Neutrophil (primary cell): ENCODE measurements around the gene LRRC49.
"Not testable (repeated sequence)": the region's sequence is repeated elsewhere in the genome, so short reads cannot be mapped to it uniquely, and the experiment has no call there.

Experiments
- H3K27ac ChIP-seq: fragments of 200-600 bp; sonication (generic); 2 replicates; pipeline ENCODE4 v1.5.1; 2016; ENCODE audit warnings: mild to moderate bottlenecking, moderate library complexity
- H3K27me3 ChIP-seq: fragments of 200-600 bp; sonication (generic); 2 replicates; pipeline ENCODE4 v1.6.0; 2016; ENCODE audit warnings: mild to moderate bottlenecking
- H3K36me3 ChIP-seq: fragments of 200-600 bp; sonication (generic); 2 replicates; pipeline ENCODE4 v1.5.1; 2017
- H3K4me1 ChIP-seq, 2 experiments: fragments of 200-600 bp in 1 of 2; sonication (generic) in 1 of 2; 1 replicate in 1 of 2; 2 replicates in 1 of 2; pipeline versions ENCODE4 v1.5.1 to v1.6.1; 2013 to 2016; ENCODE audit warnings: low read depth in 1 of 2, low read length in 1 of 2, mild to moderate bottlenecking in 1 of 2, moderate library complexity in 1 of 2; ENCODE audit not compliant: control insufficient read depth in 1 of 2, insufficient read depth in 1 of 2
- H3K4me3 ChIP-seq, 2 experiments: fragments of 200-600 bp in 1 of 2; sonication (generic) in 1 of 2; 1 replicate in 1 of 2; 2 replicates in 1 of 2; pipeline ENCODE4 v1.5.1; 2013 to 2016; ENCODE audit warnings: low read depth in 1 of 2, low read length in 1 of 2, mild to moderate bottlenecking in 1 of 2, moderate library complexity in 1 of 2
- H3K9me3 ChIP-seq: fragments of 200-600 bp; sonication (generic); 2 replicates; pipeline ENCODE4 v1.5.1; 2016
- TF ChIP-seq, protein P1 (sequence below): fragments of 200-600 bp; sonication (generic); IDR thresholded peaks from 2 replicates; pipeline ENCODE4 v1.5.1; 2016; ENCODE audit warnings: antibody characterized with exemption

LRRC49 gene

DNA sequence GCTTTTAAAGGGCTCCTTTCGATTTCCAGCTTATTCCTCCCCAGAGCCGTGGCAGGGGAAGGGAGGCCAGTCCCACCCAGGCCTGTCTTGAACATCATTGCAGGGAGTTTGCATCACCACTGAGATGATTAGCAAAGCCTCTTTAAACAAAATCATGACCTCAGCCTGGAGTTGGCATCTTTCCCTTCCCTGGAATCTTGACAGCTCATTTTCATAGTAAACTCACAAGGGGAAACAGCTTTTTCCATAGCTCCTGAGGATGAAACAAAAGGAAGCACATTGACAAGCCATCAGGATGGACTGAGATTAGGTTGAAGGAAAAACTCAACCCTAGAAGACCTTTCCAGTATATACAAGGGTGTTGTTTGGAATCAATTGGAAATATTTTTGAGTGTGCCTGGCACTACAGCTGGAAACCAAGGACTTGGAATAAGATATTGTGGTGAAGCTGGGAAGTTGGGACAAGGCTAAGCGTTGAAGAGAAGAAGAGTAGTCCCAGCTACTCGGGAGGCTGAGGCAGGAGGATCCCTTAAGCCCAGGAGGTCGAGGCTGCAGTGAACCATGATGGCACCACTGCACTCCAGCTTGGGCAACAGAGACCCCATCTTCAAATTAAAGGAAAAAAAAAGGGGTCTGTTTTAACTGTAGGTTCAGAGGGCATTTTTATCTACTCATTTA lies 35.6 kb upstream of the LRRC49 start:
- Histone ChIP-seq H3K27ac (no peak overlapping the region), H3K27me3 (peaks cover 71% of the 10 kb centered on the region), H3K9me3 (no peaks in the 10 kb centered on the region), H3K4me1 (peaks cover 0 to 5% of the 10 kb centered on the region in 2 experiments), H3K4me3 (no peak overlapping the region), H3K36me3 (no peaks in the 10 kb centered on the region)
- TF ChIP-seq, protein P1, sequence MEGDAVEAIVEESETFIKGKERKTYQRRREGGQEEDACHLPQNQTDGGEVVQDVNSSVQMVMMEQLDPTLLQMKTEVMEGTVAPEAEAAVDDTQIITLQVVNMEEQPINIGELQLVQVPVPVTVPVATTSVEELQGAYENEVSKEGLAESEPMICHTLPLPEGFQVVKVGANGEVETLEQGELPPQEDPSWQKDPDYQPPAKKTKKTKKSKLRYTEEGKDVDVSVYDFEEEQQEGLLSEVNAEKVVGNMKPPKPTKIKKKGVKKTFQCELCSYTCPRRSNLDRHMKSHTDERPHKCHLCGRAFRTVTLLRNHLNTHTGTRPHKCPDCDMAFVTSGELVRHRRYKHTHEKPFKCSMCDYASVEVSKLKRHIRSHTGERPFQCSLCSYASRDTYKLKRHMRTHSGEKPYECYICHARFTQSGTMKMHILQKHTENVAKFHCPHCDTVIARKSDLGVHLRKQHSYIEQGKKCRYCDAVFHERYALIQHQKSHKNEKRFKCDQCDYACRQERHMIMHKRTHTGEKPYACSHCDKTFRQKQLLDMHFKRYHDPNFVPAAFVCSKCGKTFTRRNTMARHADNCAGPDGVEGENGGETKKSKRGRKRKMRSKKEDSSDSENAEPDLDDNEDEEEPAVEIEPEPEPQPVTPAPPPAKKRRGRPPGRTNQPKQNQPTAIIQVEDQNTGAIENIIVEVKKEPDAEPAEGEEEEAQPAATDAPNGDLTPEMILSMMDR = no peak

DNA sequence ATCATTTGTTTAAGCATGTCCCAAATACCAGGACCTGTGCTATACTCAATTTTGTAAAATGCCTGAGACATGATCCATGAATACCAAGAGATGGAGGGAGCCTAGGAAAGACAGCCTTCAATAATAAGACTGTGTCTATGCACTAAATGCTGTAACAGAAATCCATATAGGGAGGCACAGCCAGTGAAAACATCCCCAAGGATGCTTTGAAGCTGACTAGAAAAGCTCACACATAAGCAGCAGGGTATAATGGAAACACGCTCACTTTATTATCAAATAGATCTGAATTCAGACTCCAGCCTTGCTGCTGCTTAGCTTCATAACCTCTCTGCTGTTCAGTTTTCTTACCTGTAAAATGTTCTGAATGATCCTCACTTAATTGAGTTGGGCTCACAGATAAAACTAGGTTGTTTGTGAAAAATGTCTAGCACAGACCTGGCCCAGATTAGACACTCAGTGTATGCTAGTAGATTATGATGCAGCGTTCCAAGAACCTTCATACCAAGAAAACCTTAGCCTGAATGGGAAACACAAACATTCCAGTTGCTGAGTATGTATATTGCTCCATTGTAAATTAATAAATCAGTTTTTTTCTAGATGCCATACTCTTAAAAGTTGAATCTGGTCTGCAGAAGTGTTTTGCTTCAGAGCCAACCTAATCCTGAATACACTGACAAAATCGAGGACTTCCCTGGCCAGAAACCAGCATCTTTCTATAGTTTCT lies 34.9 kb upstream of the LRRC49 start:
- H3K27me3 ChIP-seq = peaks cover 64% of the 10 kb centered on the region
- no peak overlapping the region for H3K27ac ChIP-seq
- TF ChIP-seq, protein P1 = no peak
- H3K9me3 ChIP-seq = no peaks in the 10 kb centered on the region
- H3K36me3 ChIP-seq = no peaks in the 10 kb centered on the region
- H3K4me3 ChIP-seq = no peak overlapping the region
- peaks cover 0 to 5% of the 10 kb centered on the region in 2 experiments for H3K4me1 ChIP-seq

DNA sequence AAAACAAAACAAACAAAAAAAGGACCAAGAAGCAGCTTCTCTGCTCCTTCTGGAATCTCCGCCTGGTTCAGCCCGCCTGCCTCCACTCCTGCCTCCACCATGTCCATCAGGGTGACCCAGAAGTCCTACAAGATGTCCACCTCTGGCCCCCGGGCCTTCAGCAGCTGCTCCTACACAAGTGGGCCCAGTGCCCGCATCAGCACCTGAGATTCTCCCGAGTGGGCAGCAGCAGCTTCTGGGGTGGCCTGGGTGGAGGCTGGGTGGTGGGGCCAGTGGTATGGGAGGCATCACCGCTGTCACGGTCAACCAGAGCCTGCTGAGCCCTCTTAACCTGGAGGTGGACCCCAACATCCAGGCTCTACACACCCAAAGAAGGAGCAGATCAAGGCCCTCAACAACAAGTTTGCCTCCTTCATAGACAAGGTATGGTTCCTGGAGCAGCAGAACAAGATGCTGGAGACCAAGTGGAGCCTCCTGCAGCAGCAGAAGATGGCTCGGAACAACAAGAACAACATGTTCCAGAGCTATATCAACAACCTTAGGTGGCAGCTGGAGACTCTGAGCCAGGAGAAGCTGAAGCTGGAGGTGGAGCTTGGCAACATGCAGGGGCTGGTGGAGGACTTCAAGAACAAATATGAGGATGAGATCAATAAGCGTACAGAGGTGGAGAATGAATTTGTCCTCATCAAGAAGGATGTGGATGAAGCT lies 33.9 kb upstream of the LRRC49 start:
- H3K27me3 ChIP-seq = peaks cover 54% of the 10 kb centered on the region
- not testable (repeated sequence) for H3K4me1 ChIP-seq, H3K9me3 ChIP-seq, H3K36me3 ChIP-seq, H3K4me3 ChIP-seq, H3K27ac ChIP-seq

DNA sequence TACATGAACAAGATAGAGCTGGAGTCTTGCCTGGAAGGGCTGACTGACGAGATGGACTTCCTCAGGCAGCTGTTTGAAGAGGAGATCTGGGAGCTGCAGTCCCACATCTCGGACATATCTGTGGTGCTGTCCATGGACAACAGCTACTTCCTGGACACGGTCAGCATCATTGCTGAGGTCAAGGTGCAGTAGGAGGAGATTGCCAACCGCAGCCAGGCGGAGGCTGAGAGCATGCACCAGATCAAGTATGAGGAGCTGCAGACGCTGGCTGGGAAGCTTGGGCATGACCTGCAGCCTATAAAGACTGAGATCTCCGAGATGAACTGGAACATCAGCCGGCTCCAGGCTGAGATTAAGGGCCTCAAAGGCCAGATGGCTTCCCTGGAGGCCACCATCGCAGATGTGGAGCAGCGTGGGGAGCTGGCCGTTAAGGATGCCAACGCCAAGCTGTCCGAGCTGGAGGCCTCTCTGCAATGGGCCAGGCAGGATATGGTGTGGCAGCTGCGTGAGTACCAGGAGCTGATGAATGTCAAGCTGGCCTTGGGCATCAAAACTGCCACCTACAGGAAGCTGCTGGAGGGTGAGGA lies 33.2 kb upstream of the LRRC49 start:
- H3K27ac ChIP-seq = no peak overlapping the region
- no peaks in the 10 kb centered on the region for H3K4me1 ChIP-seq
- H3K27me3 ChIP-seq = peaks cover 47% of the 10 kb centered on the region
- H3K36me3 ChIP-seq = no peaks in the 10 kb centered on the region
- H3K9me3 ChIP-seq = no peaks in the 10 kb centered on the region
- H3K4me3 ChIP-seq = no peak overlapping the region
- TF ChIP-seq, protein P1 = no peak

DNA sequence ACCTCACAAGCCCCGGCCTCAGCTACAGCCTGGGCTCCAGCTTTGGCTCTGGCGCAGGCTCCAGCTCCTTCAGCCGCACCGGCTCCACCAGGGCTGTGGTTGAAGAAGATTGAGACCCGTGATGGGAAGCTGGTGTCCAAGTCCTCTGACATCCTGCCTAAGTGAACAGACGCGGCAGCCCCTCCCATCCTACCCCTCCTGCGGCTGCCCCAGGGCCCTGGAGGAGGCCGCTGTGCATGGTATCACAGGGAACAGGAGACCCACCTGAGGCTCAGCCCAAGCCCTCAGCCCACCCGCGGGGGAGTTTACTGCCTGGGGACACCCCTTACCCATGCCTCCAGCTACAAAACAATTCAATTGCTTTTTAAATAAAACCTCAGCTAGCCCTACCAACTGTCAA lies 32.6 kb upstream of the LRRC49 start:
- no peak overlapping the region for H3K4me3 ChIP-seq
- peaks cover 41% of the 10 kb centered on the region for H3K27me3 ChIP-seq
- H3K4me1 ChIP-seq = no peaks in the 10 kb centered on the region
- H3K36me3 ChIP-seq = no peaks in the 10 kb centered on the region
- TF ChIP-seq, protein P1 = no peak
- H3K27ac ChIP-seq = no peak overlapping the region
- H3K9me3 ChIP-seq = no peaks in the 10 kb centered on the region
